HG03378 (cell line): Measurements from ENCODE around the gene PAX2.

Source experiments
- ATAC-seq: cut with Tn5 transposase; IDR thresholded peaks from one replicate; pipeline ENCODE4 v1.9.1; 2021; ENCODE audit warnings: mild to moderate bottlenecking, moderate library complexity; ENCODE audit not compliant: unreplicated experiment

PAX2 gene

GRCh38 chr10:100873827-100874326 lies 128.5 kb downstream of the PAX2 start:
- ATAC-seq, result no peak

- ATAC-seq, result no peak
These were observed 129.5 kb downstream of the PAX2 start for GRCh38 chr10:100874702-100875483.

GRCh38 chr10:100875484-100876166 lies 130.2 kb downstream of the PAX2 start:
- no peak for ATAC-seq

GRCh38 chr10:100876585-100877460 lies 131.4 kb downstream of the PAX2 start:
- no peak for ATAC-seq

GRCh38 chr10:100877461-100877850 lies 132.1 kb downstream of the PAX2 start:
- ATAC-seq, result no peak

- ATAC-seq, result no peak
These were observed 133.0 kb downstream of the PAX2 start for GRCh38 chr10:100878291-100878910.
